Hematopoietic multipotent progenitor cell treated with erythropoietin and hydrocortisone succinate and interleukin-3 and kit ligand, for 4 days (in vitro differentiated cells): Measurements from ENCODE around the gene CHAF1B.

Experiments
- DNase-seq: peaks from one replicate; pipeline ENCODE4 v3.0.0-alpha.2; 2015

CHAF1B gene

GRCh38 chr21:36429947-36430546 lies 44.9 kb downstream of the CHAF1B start:
- peak; percentile 98 for DNase-seq

GRCh38 chr21:36430841-36431240 lies 45.6 kb downstream of the CHAF1B start:
- DNase-seq: no peak

GRCh38 chr21:36431252-36431651 lies 46.1 kb downstream of the CHAF1B start:
- no peak for DNase-seq

- DNase-seq: no peak
Measured at GRCh38 chr21:36433059-36433709, 48.0 kb downstream of the CHAF1B start.

- no peak for DNase-seq
Measured at GRCh38 chr21:36434144-36434543, 49.0 kb downstream of the CHAF1B start.

- peak; percentile 39 for DNase-seq
Measured at GRCh38 chr21:36436829-36437744, 51.9 kb downstream of the CHAF1B start.

GRCh38 chr21:36437745-36438128 lies 52.5 kb downstream of the CHAF1B start:
- peak; percentile 96 for DNase-seq

GRCh38 chr21:36441715-36442114 lies 56.5 kb downstream of the CHAF1B start:
- DNase-seq: no peak

- no peak for DNase-seq
Measured at GRCh38 chr21:36446301-36446700, 61.1 kb downstream of the CHAF1B start.

- no peak for DNase-seq
Measured at GRCh38 chr21:36450511-36450910, 65.3 kb downstream of the CHAF1B start.

GRCh38 chr21:36451506-36451905 lies 66.3 kb downstream of the CHAF1B start:
- DNase-seq: no peak

GRCh38 chr21:36452281-36452825 lies 67.2 kb downstream of the CHAF1B start:
- peak; percentile 43 for DNase-seq

GRCh38 chr21:36454093-36454531 lies 68.9 kb downstream of the CHAF1B start:
- no peak for DNase-seq

- DNase-seq: no peak
Measured at GRCh38 chr21:36454706-36455105, 69.5 kb downstream of the CHAF1B start.

- no peak for DNase-seq
Measured at GRCh38 chr21:36456729-36457414, 71.7 kb downstream of the CHAF1B start.

- no peak for DNase-seq
Measured at GRCh38 chr21:36459098-36459497, 73.9 kb downstream of the CHAF1B start.

- DNase-seq: no peak
Measured at GRCh38 chr21:36460866-36461265, 75.7 kb downstream of the CHAF1B start.

- no peak for DNase-seq
Measured at GRCh38 chr21:36461277-36461917, 76.2 kb downstream of the CHAF1B start.

- DNase-seq: no peak
Measured at GRCh38 chr21:36461918-36462486, 76.8 kb downstream of the CHAF1B start.

GRCh38 chr21:36463204-36463603 lies 78.0 kb downstream of the CHAF1B start:
- DNase-seq: no peak

GRCh38 chr21:36463991-36464390 lies 78.8 kb downstream of the CHAF1B start:
- DNase-seq: no peak

GRCh38 chr21:36464590-36464989 lies 79.4 kb downstream of the CHAF1B start:
- no peak for DNase-seq
